HEK293 (cell line): ENCODE data around the gene RPS6KA2.
"Not testable (repeated sequence)": the region's sequence is repeated elsewhere in the genome, so short reads cannot be mapped to it uniquely, and the experiment has no call there.

Experiments used
- BCL11B ChIP-seq: fragments of 450-650 bp; formaldehyde crosslinking; IDR thresholded peaks from 2 replicates; pipeline ENCODE4 v1.5.1; 2016; ENCODE audit warnings: low read depth, missing biosample characterization, missing genetic modification characterization
- CTCF ChIP-seq: fragments of 450-650 bp; formaldehyde crosslinking; IDR thresholded peaks from 2 replicates; pipeline ENCODE4 v1.5.1; 2016; ENCODE audit warnings: missing biosample characterization, missing genetic modification characterization
- PBX3 ChIP-seq: sonication (generic); formaldehyde crosslinking; IDR thresholded peaks from 2 replicates; pipeline ENCODE4 v1.8.1; 2022; ENCODE audit warnings: mild to moderate bottlenecking, moderate library complexity, missing genetic modification reagents
- ZNF416 ChIP-seq: fragments of 450-650 bp; formaldehyde crosslinking; IDR thresholded peaks from 2 replicates; pipeline ENCODE4 v1.5.1; 2016; ENCODE audit warnings: missing biosample characterization, missing genetic modification characterization

GRCh38 chr6:166634581-166634980 lies 7.5 kb upstream of the RPS6KA2 start:
- not testable (repeated sequence) for TF ChIP-seq PBX3 (CRISPR knock-in tag); BCL11B (tag by site-specific recombination); ZNF416 (tag by site-specific recombination); CTCF (tag by site-specific recombination)
